Measurements from ENCODE around the gene TFPI2. TPM values are rescaled to one million over a fixed set of nuclear protein-coding genes. Genes with fewer than 3 reads are reported as not detected.

Gene TFPI2
- total and polyA plus RNA-seq, 8 donors = 0.28 to 15.2 (median 3.5) TPM; not detected in 1

GRCh38 chr7:93889261-93889660 lies 1.3 kb downstream of the TFPI2 start:
- peaks cover 0 to 36% (median 13%) of the 10 kb centered on the region in 3 donors for H3K27me3 ChIP-seq
- H3K27ac ChIP-seq = no peak overlapping the region
- whole genome bisulfite sequencing, 5 donors = 85 to 93% (median 85%) methylated on average over 3 of the region's 3 CpGs
- H3K36me3 ChIP-seq = no peaks in the 10 kb centered on the region
- peak overlapping the region in 1 of 4 donors; percentile 53 for H3K4me3 ChIP-seq
- peak in 1 of 2 donors; percentile 18 for DNase-seq
- intact Hi-C loops (cut with DNase I; ENCODE audit: low total_unique reads) = no loop called here
- no peaks in the 10 kb centered on the region for H3K9me3 ChIP-seq
- no peak for TF ChIP-seq POLR2A (IDR thresholded peaks at IDR 0.05)
- no peak for TF ChIP-seq CTCF (IDR thresholded peaks at IDR 0.05)
- no peak for TF ChIP-seq EP300 (IDR thresholded peaks at IDR 0.05)
- TF ChIP-seq POLR2AphosphoS5 (IDR thresholded peaks at IDR 0.05) = no peak
- H3K4me1 ChIP-seq = peaks cover 0 to 17% (median 14%) of the 10 kb centered on the region in 4 donors

- no peaks in the 10 kb centered on the region for H3K36me3 ChIP-seq
- no peak for DNase-seq
- H3K4me1 ChIP-seq = peaks cover 0 to 2% (median 0%) of the 10 kb centered on the region in 4 donors
- peaks cover 0 to 10% (median 0%) of the 10 kb centered on the region in 3 donors for H3K27me3 ChIP-seq
- TF ChIP-seq POLR2A (IDR thresholded peaks at IDR 0.05) = no peak
- TF ChIP-seq EP300 (IDR thresholded peaks at IDR 0.05) = no peak
- TF ChIP-seq CTCF (IDR thresholded peaks at IDR 0.05) = no peak
- no peak for TF ChIP-seq POLR2AphosphoS5 (IDR thresholded peaks at IDR 0.05)
- no peak overlapping the region for H3K4me3 ChIP-seq
- H3K9me3 ChIP-seq = peaks cover 0 to 8% (median under 1%) of the 10 kb centered on the region in 4 donors
- no peak overlapping the region for H3K27ac ChIP-seq
- intact Hi-C loops (cut with DNase I; ENCODE audit: low total_unique reads) = no loop called here
- WGBS, 5 donors = 67 to 90% (median 73%) methylated on average over 1 of the region's 1 CpG
Measured at GRCh38 chr7:93884541-93884940, 6.0 kb downstream of the TFPI2 start.

DNA sequence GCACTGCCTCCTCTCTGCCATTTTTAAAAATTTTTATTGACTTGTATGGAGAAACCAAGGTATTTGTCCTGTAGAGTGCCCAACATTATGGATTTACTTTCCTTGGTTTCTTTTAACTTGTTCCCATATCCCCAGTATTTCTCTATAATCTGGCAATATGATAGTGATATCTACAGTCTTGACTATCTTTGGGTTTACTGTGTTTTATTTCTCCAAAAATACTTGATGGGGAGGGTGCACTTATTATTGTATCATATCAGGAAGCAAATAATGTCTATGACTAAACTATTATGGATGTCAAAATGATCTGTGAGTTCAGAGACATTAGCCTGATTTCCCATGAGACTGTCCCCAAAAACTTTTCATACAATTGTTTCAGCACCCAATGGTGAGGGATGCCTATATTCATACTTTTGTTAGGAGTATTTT lies 6.6 kb downstream of the TFPI2 start:
- intact Hi-C loops (cut with DNase I; ENCODE audit: low total_unique reads) = no loop called here
- Histone ChIP-seq H3K36me3 (no peaks in the 10 kb centered on the region), H3K4me3 (no peak overlapping the region), H3K27ac (no peak overlapping the region), H3K4me1 (no peaks in the 10 kb centered on the region), H3K27me3 (peaks cover 0 to 4% (median 0%) of the 10 kb centered on the region in 3 donors), H3K9me3 (peaks cover 0 to 14% (median 4%) of the 10 kb centered on the region in 4 donors)
- TF ChIP-seq EP300 (IDR thresholded peaks at IDR 0.05) = no peak
- no peak for TF ChIP-seq POLR2AphosphoS5 (IDR thresholded peaks at IDR 0.05)
- no peak for TF ChIP-seq CTCF (IDR thresholded peaks at IDR 0.05)
- TF ChIP-seq POLR2A (IDR thresholded peaks at IDR 0.05) = no peak
- no peak for DNase-seq

DNA sequence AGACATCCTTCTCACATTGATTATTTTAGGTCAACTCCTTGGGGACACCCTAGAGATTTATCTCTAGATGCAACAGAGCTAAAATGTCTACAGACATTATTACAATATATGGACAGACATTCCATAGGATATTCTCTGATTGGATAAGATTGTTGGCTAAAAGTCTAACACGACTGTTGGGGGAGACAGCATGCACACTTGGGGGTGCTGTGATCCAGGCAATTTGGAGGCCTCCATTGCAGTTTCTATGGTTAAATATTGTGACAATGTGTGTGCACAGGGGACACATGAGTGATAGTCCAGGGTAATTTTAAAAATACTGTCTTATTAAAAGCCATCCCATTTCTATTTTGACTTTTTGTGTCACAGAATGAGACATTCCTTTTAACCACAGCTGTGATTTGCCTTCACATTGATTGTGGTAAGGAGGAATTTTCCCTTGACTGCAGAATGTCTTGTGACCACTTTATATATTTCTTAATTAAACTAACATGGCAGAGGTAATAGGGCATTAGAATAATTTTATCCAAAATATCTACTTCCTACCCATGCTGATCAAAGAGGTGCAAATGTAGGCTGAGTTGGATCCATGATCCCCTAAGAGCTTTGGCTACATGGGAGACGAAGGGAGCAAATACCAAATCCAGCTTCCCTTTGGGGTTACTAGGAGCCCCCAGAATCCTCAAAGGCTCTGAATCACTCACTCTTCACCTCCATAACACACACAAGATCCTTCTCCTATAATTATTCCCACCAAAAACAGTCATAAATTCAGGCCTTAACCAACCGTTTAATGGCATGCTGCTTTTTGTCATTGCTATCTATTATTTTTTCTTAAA lies 7.3 kb downstream of the TFPI2 start:
- peaks cover 0 to 14% (median 4%) of the 10 kb centered on the region in 4 donors for H3K9me3 ChIP-seq
- no peak for TF ChIP-seq EP300 (IDR thresholded peaks at IDR 0.05)
- no peak for TF ChIP-seq POLR2AphosphoS5 (IDR thresholded peaks at IDR 0.05)
- TF ChIP-seq CTCF (IDR thresholded peaks at IDR 0.05) = no peak
- no peak for TF ChIP-seq POLR2A (IDR thresholded peaks at IDR 0.05)
- no peak overlapping the region for H3K4me3 ChIP-seq
- no peaks in the 10 kb centered on the region for H3K4me1 ChIP-seq
- H3K27ac ChIP-seq = no peak overlapping the region
- H3K36me3 ChIP-seq = no peaks in the 10 kb centered on the region
- 76 to 84% (median 77%) methylated on average over 3 of the region's 3 CpGs for WGBS, 5 donors
- intact Hi-C loops (cut with DNase I; ENCODE audit: low total_unique reads) = no loop called here
- DNase-seq = no peak
- H3K27me3 ChIP-seq = no peaks in the 10 kb centered on the region

All from stomach (tissue), 9 donors.